Endodermal cell (in vitro differentiated cells): ENCODE results near the gene MCOLN1. TPM values are rescaled to one million over a fixed set of nuclear protein-coding genes. Genes with fewer than 3 reads are reported as not detected.
A peak's percentile ranks its signal among the peaks of the same experiment; 100 is the strongest.

Experiments
- DNase-seq: peaks from one replicate; pipeline ENCODE4 v3.0.0-alpha.2; 2017
- H3K27ac ChIP-seq: 2 replicates; pipeline ENCODE4 v1.5.1; 2013; ENCODE audit warnings: mild to moderate bottlenecking, low read depth, low read length, moderate library complexity
- H3K27me3 ChIP-seq: 2 replicates; pipeline ENCODE4 v1.6.1; 2013; ENCODE audit warnings: mild to moderate bottlenecking, low read length, moderate library complexity; ENCODE audit not compliant: insufficient read depth, control insufficient read depth, poor library complexity, severe bottlenecking
- H3K36me3 ChIP-seq: 2 replicates; pipeline ENCODE4 v1.7.0; 2013; ENCODE audit warnings: mild to moderate bottlenecking, low read length, moderate library complexity; ENCODE audit not compliant: control insufficient read depth, insufficient read depth
- H3K4me1 ChIP-seq: one replicate; pipeline ENCODE4 v1.7.0; 2013; ENCODE audit warnings: low read length; ENCODE audit not compliant: control insufficient read depth, insufficient read depth
- H3K4me3 ChIP-seq: 2 replicates; pipeline ENCODE4 v1.5.1; 2013; ENCODE audit warnings: mild to moderate bottlenecking, low read length, moderate library complexity
- H3K9ac ChIP-seq: 2 replicates; pipeline ENCODE4 v1.6.1; 2013; ENCODE audit warnings: mild to moderate bottlenecking, low read length, moderate library complexity; ENCODE audit not compliant: poor library complexity, severe bottlenecking; ENCODE audit errors: extremely low read depth
- H3K9me3 ChIP-seq: 2 replicates; pipeline ENCODE4 v1.6.1; 2013; ENCODE audit warnings: mild to moderate bottlenecking, low read length, moderate library complexity; ENCODE audit not compliant: control insufficient read depth
- H3K27ac Mint-ChIP-seq: 2 replicates; pipeline ENCODE4 v1.8.0; 2020; ENCODE audit warnings: mixed read lengths
- H3K27me3 Mint-ChIP-seq: 2 replicates; pipeline ENCODE4 v1.8.0; 2021; ENCODE audit warnings: mild to moderate bottlenecking, mixed read lengths; ENCODE audit not compliant: insufficient read depth
- H3K36me3 Mint-ChIP-seq: 2 replicates; pipeline ENCODE4 v1.8.0; 2020; ENCODE audit warnings: low read depth, mixed read lengths
- H3K4me1 Mint-ChIP-seq: 2 replicates; pipeline ENCODE4 v1.8.0; 2020; ENCODE audit warnings: mixed read lengths
- H3K4me3 Mint-ChIP-seq: 2 replicates; pipeline ENCODE4 v1.8.0; 2020; ENCODE audit warnings: mild to moderate bottlenecking, moderate library complexity, mixed read lengths
- H3K9me3 Mint-ChIP-seq: 2 replicates; pipeline ENCODE4 v1.8.0; 2020; ENCODE audit warnings: mild to moderate bottlenecking, mixed read lengths
- WGBS, 2 experiments: methylation state at CpG; one replicate each; pipeline versions ENCODE4 v1.1.5 to v1.1.7; 2013; ENCODE audit warnings: missing lambda C conversion rate in 2 of 2, mixed read lengths in 1 of 2; ENCODE audit not compliant: insufficient coverage in 1 of 2, insufficient read length in 1 of 2; 5-methylcytosine and 5-hydroxymethylcytosine counted together
- long read RNA-seq, 4 experiments: library from polyadenylated mRNA in 2 of 4; library from RNA in 1 of 4; library from capped mRNA in 1 of 4; stranded (forward) in 3 of 4; unstranded in 1 of 4; transcript quantifications; one replicate each; pipeline ENCODE4 v2.0.0, GENCODE V29; 2020 to 2021; ENCODE audit warnings: inconsistent platforms in 1 of 4
- polyA plus RNA-seq, 2 experiments: library from polyadenylated mRNA; stranded (reverse); fragments of 50-300 nt; gene quantifications; one replicate each; pipeline ENCODE4 v1.2.3, GENCODE V29; 2013
- total RNA-seq, 2 donors: library from RNA; stranded (reverse); fragmentation: NEBNext Ultra II Directional in 1 of 2; extraction: Animal tissue kit (Norgen Biotek cat#: 25700) in 1 of 2; gene quantifications; 2 replicates in 1 of 2; 3 replicates in 1 of 2; pipeline ENCODE4 v1.2.1, GENCODE V29; 2021
- TF ChIP-seq, protein P1 (sequence below): fragments of 200-600 bp; sonication (generic); conservative IDR thresholded peaks from 2 replicates; pipeline ENCODE4 v1.5.0; 2021; ENCODE audit warnings: antibody characterized with exemption, mild to moderate bottlenecking

MCOLN1 gene
- total RNA-seq = 10 to 100 TPM; 18.0 to 21.4 TPM
- 10.9 TPM for polyA plus RNA-seq (2013, experiment 1 of 2)
- 13.2 TPM for polyA plus RNA-seq (2013, experiment 2 of 2)
- long read RNA-seq, experiment 1, partial matches to known transcripts = 3 of 9 reads
- long read RNA-seq, experiment 1, other reads (novel, unspliced or antisense) = 2 of 9 reads
- long read RNA-seq, experiment 2, transcript MCOLN1-201 (14 exons, 2,082 nt) = major isoform, 30 of 41 reads
- long read RNA-seq, experiment 2, partial matches to known transcripts = 0 of 41 reads
- long read RNA-seq, experiment 2, other reads (novel, unspliced or antisense) = 9 of 41 reads
- long read RNA-seq, experiment 3, transcript MCOLN1-201 (14 exons, 2,082 nt) = major isoform, 90 of 119 reads
- long read RNA-seq, experiment 3, partial matches to known transcripts = 3 of 119 reads
- long read RNA-seq, experiment 3, other reads (novel, unspliced or antisense) = 24 of 119 reads
- long read RNA-seq, experiment 4, partial matches to known transcripts = 2 of 5 reads
- long read RNA-seq, experiment 4, other reads (novel, unspliced or antisense) = 1 of 5 reads

DNA sequence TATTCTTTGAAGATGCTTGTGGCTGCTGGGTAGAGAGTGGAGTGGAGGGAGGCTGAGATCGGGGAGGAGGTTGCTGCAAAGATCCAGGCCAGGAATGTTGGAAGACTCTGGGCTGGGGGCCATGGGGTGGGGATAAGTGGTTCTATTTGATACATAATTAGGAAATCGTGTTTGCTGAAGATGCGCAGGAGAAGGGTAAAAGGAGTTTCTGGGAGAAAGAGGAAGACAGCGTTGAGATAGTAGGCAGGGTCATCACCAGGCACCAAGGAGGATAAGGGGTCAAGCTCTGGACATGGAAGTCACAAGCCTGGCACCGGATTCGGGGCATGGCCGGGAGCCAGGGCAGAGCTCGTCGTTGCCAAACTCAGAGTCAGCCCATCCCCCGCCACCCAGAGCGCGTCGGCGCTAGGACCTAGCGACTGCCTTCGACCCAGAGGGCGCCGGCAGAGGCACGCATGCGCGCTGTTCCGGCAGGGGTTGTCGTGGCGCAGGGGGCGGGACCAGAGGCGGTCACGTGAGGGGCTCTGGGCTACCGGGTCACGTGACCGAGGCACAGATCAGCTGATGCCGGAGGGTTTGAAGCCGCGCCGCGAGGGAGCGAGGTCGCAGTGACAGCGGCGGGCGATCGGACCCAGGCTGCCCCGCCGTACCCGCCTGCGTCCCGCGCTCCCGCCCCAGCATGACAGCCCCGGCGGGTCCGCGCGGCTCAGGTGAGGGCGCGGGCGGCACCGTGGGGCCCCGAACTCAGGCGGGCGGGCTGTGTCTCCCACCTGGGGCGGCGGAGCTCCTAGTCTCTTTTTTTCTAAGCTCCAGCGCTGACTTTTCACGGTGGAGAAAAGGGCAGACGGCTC, at the start of gene MCOLN1:
TSS of gene MCOLN1 (plus strand) at position 553 of the 851 bp plus-strand sequence. CDS start at position 680, 127 bp downstream.
- Mint-ChIP-seq H3K4me3 (peak within 1 kb of the TSS; percentile 68), H3K4me1 (peaks cover 7% of the 10 kb centered on the region), H3K27ac (peak within 1 kb of the TSS; percentile 14), H3K9me3 (no peaks in the 10 kb centered on the region), H3K36me3 (peaks cover 22% of the 10 kb centered on the region), H3K27me3 (no peaks in the 10 kb centered on the region)
- Histone ChIP-seq H3K4me1 (peaks cover 7% of the 10 kb centered on the region), H3K9me3 (no peaks in the 10 kb centered on the region), H3K36me3 (peaks cover 4% of the 10 kb centered on the region), H3K4me3 (peak within 1 kb of the TSS; percentile 94), H3K9ac (peak within 1 kb of the TSS; percentile 64), H3K27me3 (no peaks in the 10 kb centered on the region), H3K27ac (no peak within 1 kb of the TSS)
- peak; percentile 99 for DNase-seq
- WGBS, 2 experiments = 1 to 3% methylated on average over 37 to 65 of the region's 65 CpGs
- TF ChIP-seq, protein P1, sequence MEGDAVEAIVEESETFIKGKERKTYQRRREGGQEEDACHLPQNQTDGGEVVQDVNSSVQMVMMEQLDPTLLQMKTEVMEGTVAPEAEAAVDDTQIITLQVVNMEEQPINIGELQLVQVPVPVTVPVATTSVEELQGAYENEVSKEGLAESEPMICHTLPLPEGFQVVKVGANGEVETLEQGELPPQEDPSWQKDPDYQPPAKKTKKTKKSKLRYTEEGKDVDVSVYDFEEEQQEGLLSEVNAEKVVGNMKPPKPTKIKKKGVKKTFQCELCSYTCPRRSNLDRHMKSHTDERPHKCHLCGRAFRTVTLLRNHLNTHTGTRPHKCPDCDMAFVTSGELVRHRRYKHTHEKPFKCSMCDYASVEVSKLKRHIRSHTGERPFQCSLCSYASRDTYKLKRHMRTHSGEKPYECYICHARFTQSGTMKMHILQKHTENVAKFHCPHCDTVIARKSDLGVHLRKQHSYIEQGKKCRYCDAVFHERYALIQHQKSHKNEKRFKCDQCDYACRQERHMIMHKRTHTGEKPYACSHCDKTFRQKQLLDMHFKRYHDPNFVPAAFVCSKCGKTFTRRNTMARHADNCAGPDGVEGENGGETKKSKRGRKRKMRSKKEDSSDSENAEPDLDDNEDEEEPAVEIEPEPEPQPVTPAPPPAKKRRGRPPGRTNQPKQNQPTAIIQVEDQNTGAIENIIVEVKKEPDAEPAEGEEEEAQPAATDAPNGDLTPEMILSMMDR = no peak

DNA sequence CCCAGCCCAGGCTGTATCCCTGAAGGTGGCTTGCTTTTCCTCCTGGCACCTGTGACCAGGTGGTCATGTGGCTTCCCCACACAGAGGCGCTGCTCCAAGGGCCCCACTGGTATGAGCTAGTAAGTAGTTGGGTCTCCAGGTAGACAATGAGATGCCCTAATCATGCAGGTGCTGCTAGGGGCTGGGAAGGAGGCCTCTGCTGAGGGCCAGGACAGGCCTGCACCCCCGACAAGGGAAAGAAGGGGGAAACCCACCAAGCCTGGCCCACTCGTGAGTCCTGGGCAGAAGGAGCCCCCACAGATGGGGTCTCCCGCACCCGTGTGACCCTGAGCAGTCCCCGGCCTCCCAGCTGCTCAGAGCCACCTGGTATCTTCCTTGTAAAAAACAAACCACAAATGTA, 46.8 kb upstream of the MCOLN1 start:
- peaks cover 3% of the 10 kb centered on the region for H3K36me3 ChIP-seq
- H3K27me3 ChIP-seq = no peaks in the 10 kb centered on the region
- no peak overlapping the region for H3K9ac ChIP-seq
- H3K27ac ChIP-seq = no peak overlapping the region
- Mint-ChIP-seq H3K36me3 (peaks cover 12% of the 10 kb centered on the region), H3K4me1 (peaks cover 3% of the 10 kb centered on the region), H3K4me3 (no peak overlapping the region), H3K27me3 (no peaks in the 10 kb centered on the region), H3K9me3 (no peaks in the 10 kb centered on the region), H3K27ac (no peak overlapping the region)
- WGBS, 2 experiments = 91 to 97% methylated on average over 5 to 6 of the region's 6 CpGs
- H3K4me3 ChIP-seq = no peak overlapping the region
- TF ChIP-seq, protein P1 = no peak
- H3K9me3 ChIP-seq = no peaks in the 10 kb centered on the region
- no peak for DNase-seq
- H3K4me1 ChIP-seq = no peaks in the 10 kb centered on the region

DNA sequence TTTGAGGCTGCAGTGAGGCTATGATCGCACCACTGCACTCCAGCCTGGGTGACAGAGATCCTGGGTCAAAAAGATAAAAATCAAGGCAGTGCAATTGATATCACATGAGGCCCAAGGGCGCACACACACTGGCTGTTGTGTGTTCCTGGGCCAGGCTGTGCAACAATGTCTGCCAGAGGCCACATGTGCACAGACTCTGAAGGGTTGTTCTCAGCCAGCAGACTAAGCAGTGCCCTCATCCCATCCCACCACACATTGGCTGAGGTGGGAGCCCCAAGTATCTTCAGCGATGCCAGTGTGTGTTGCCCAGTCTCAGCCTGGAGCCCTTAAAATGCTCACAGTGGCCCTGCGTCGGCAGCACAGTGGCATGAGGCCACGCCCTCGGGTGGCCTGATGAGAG, 46.2 kb upstream of the MCOLN1 start:
- peaks cover 4% of the 10 kb centered on the region for H3K4me1 Mint-ChIP-seq
- no peaks in the 10 kb centered on the region for H3K27me3 ChIP-seq
- TF ChIP-seq, protein P1 = no peak
- peaks cover 12% of the 10 kb centered on the region for H3K36me3 Mint-ChIP-seq
- 92 to 93% methylated on average over 7 of the region's 7 CpGs for whole genome bisulfite sequencing, 2 experiments
- no peak for DNase-seq
- no peak overlapping the region for H3K27ac ChIP-seq
- H3K4me3 Mint-ChIP-seq = no peak overlapping the region
- no peaks in the 10 kb centered on the region for H3K36me3 ChIP-seq
- H3K9ac ChIP-seq = no peak overlapping the region
- no peaks in the 10 kb centered on the region for H3K9me3 Mint-ChIP-seq
- no peaks in the 10 kb centered on the region for H3K27me3 Mint-ChIP-seq
- H3K4me1 ChIP-seq = no peaks in the 10 kb centered on the region
- H3K9me3 ChIP-seq = no peaks in the 10 kb centered on the region
- H3K4me3 ChIP-seq = no peak overlapping the region
- no peak overlapping the region for H3K27ac Mint-ChIP-seq
